K562 (cell line): Measurements from ENCODE around the gene HNMT. TPM values are rescaled to one million over a fixed set of nuclear protein-coding genes. Genes with fewer than 3 reads are reported as not detected.

Experiments used
- ADNP ChIP-seq: fragments of 200-800 bp; sonication (Bioruptor generic); IDR thresholded peaks from 2 replicates; pipeline ENCODE4 v1.6.1; 2016; ENCODE audit warnings: missing genetic modification characterization, missing compliant biosample characterization
- ARID3A ChIP-seq: IDR thresholded peaks from 2 replicates; pipeline ENCODE4 v1.6.1; 2012; ENCODE audit warnings: low read depth, low read length, improper control_type of control experiment, borderline replicate concordance
- BRD9 ChIP-seq: fragments of 450-650 bp; IDR thresholded peaks from 2 replicates; pipeline ENCODE4 v1.6.1; 2018; ENCODE audit warnings: low read depth; ENCODE audit not compliant: partially characterized antibody
- CEBPG ChIP-seq, 3 experiments: fragments of 200-800 bp in 1 of 3; sonication (Bioruptor generic) in 1 of 3; sonication (generic) in 1 of 3; formaldehyde crosslinking in 1 of 3; IDR thresholded peaks in 2 of 3; conservative IDR thresholded peaks in 1 of 3; 2 replicates each; pipeline versions ENCODE4 v1.6.1 to v1.8.0; 2016 to 2022; ENCODE audit warnings: missing compliant biosample characterization in 2 of 3, missing genetic modification characterization in 2 of 3, mild to moderate bottlenecking in 1 of 3, missing genetic modification reagents in 1 of 3
- CHAMP1 ChIP-seq: fragments of 450-650 bp; IDR thresholded peaks from 2 replicates; pipeline ENCODE4 v1.6.1; 2016; ENCODE audit warnings: mild to moderate bottlenecking
- CTBP1 ChIP-seq: fragments of 450-650 bp; IDR thresholded peaks from 2 replicates; pipeline ENCODE4 v1.6.1; 2016; ENCODE audit warnings: borderline replicate concordance
- CXXC5 ChIP-seq: fragments of 250-450 bp; sonication (Bioruptor Pico); IDR thresholded peaks from 2 replicates; pipeline ENCODE4 v1.8.0; 2022; ENCODE audit warnings: inconsistent platforms, mild to moderate bottlenecking, moderate library complexity
- E4F1 ChIP-seq: fragments of 250-450 bp; sonication (Bioruptor Pico); IDR thresholded peaks from 2 replicates; pipeline ENCODE4 v1.5.0; 2021; ENCODE audit warnings: mild to moderate bottlenecking, borderline replicate concordance
- EZH2 ChIP-seq: IDR thresholded peaks from 2 replicates; pipeline ENCODE4 v1.6.1; 2012; ENCODE audit warnings: low read depth, mild to moderate bottlenecking, inconsistent platforms, low read length, borderline replicate concordance
- FOXM1 ChIP-seq, 2 experiments: fragments of 450-650 bp in 1 of 2; sonication (generic) in 1 of 2; formaldehyde crosslinking in 1 of 2; IDR thresholded peaks; 2 replicates each; pipeline versions ENCODE4 v1.6.1 to v1.9.0; 2017 to 2022; ENCODE audit warnings: low read depth in 2 of 2, mild to moderate bottlenecking in 2 of 2, missing genetic modification reagents in 1 of 2, moderate library complexity in 1 of 2
- GATAD2B ChIP-seq: fragments of 450-650 bp; IDR thresholded peaks from 2 replicates; pipeline ENCODE4 v1.6.1; 2017; ENCODE audit warnings: mild to moderate bottlenecking, borderline replicate concordance
- IRF9 ChIP-seq: fragments of 450-650 bp; IDR thresholded peaks from 2 replicates; pipeline ENCODE4 v1.6.1; 2016; ENCODE audit warnings: missing biosample characterization, missing genetic modification characterization
- MCM2 ChIP-seq: fragments of 450-650 bp; IDR thresholded peaks from 2 replicates; pipeline ENCODE4 v1.6.1; 2017; ENCODE audit warnings: low read depth, mild to moderate bottlenecking
- MECOM ChIP-seq: fragments of 250-450 bp; sonication (Bioruptor Pico); IDR thresholded peaks from 2 replicates; pipeline ENCODE4 v1.8.0; 2022; ENCODE audit warnings: inconsistent platforms
- POLR2AphosphoS5 ChIP-seq: IDR thresholded peaks from 2 replicates; pipeline ENCODE4 v1.6.1; 2011; ENCODE audit warnings: mild to moderate bottlenecking, low read depth, low read length, moderate library complexity; ENCODE audit not compliant: control insufficient read depth, insufficient read depth
- SMAD4 ChIP-seq: fragments of 250-450 bp; sonication (Bioruptor Pico); conservative IDR thresholded peaks from 2 replicates; pipeline ENCODE4 v1.8.0; 2021; ENCODE audit warnings: inconsistent platforms, mild to moderate bottlenecking, moderate library complexity
- ZC3H11A ChIP-seq: IDR thresholded peaks from 2 replicates; pipeline ENCODE4 v1.6.1; 2012; ENCODE audit warnings: low read depth, low read length, improper control_type of control experiment
- ZEB2 ChIP-seq: fragments of 450-650 bp; IDR thresholded peaks from 2 replicates; pipeline ENCODE4 v1.6.1; 2016
- polyA plus RNA-seq, 8 experiments: library from polyadenylated mRNA; depleted of rRNA in 4 of 8; stranded (reverse) in 5 of 8; unstranded in 3 of 8; fragments of >200 nt; fragmentation: Nextera tagmentation in 2 of 8; fragmentation: Illumina TruSeq in 1 of 8; extraction: Ambion mirVana in 2 of 8; extraction: Trizol in 1 of 8; gene quantifications; 2 replicates each; pipeline versions ENCODE4 v1.2.1 to v1.2.3, GENCODE V29; 2011 to 2014; ENCODE audit warnings: inconsistent platforms in 1 of 8, missing spikeins in 1 of 8
- total RNA-seq, 7 experiments: library from RNA; depleted of rRNA in 6 of 7; stranded (reverse); fragments of >200 nt in 6 of 7; fragmentation: Illumina TruSeq in 2 of 7; extraction: Trizol in 2 of 7; gene quantifications; 2 replicates each; pipeline versions ENCODE4 v1.2.1 to v1.2.3, GENCODE V29; 2011 to 2021; ENCODE audit warnings: low replicate concordance in 1 of 7

The HNMT gene
- total and polyA plus RNA-seq, 9 of the 15 experiments (the other 6 are each of a cell fraction or from before 2014, with no cell fraction given) = 3.1 to 10.9 (median 5.3) TPM

- TF ChIP-seq ZEB2 = peak; percentile 71; the same call in 1 of the 2 replicates
- peak; percentile 98 for TF ChIP-seq MECOM (CRISPR knock-in tag)
- peak; percentile 77 for TF ChIP-seq POLR2AphosphoS5
- peak; percentile 91 for TF ChIP-seq ARID3A
- no peak for TF ChIP-seq CEBPG (CRISPR knock-in tag; IDR thresholded peaks at IDR 0.05)
- peak; percentile 87 to 97 for TF ChIP-seq CEBPG (tag; conservative IDR thresholded peaks at IDR 0.05 in 1 of 2, IDR thresholded peaks at IDR 0.05 in 1 of 2)
- peak; percentile 75 for TF ChIP-seq CTBP1
- TF ChIP-seq SMAD4 (CRISPR knock-in tag) = peak; percentile 39; the same call in 1 of the 2 replicates
- TF ChIP-seq GATAD2B = peak; percentile 38; the same call in 1 of the 2 replicates
- peak; percentile 91 for TF ChIP-seq CHAMP1
- TF ChIP-seq MCM2 = no peak
- TF ChIP-seq CXXC5 = peak; percentile 48
- TF ChIP-seq BRD9 = peak; percentile 46
- no peak for TF ChIP-seq ZC3H11A
- peak; percentile 91 for TF ChIP-seq IRF9
- TF ChIP-seq E4F1 (CRISPR knock-in tag) = no peak
- peak; percentile 95 for TF ChIP-seq ADNP (tag)
- TF ChIP-seq EZH2 = no peak
- TF ChIP-seq FOXM1 (IDR thresholded peaks at IDR 0.05; ENCODE audit: low read depth) = peak; percentile 75
- TF ChIP-seq FOXM1 (CRISPR knock-in tag; IDR thresholded peaks at IDR 0.05; ENCODE audit: low read depth) = no peak
Measured at GRCh38 chr2:138012082-138012481, 47.8 kb downstream of the HNMT start (continued).
